K562 (cell line): ENCODE measurements around the gene PPP2R5A. TPM values are rescaled to one million over a fixed set of nuclear protein-coding genes. Genes with fewer than 3 reads are reported as not detected.

Source experiments
- ADNP ChIP-seq: fragments of 200-800 bp; sonication (Bioruptor generic); IDR thresholded peaks from 2 replicates; pipeline ENCODE4 v1.6.1; 2016; ENCODE audit warnings: missing genetic modification characterization, missing compliant biosample characterization
- CBFA2T2 ChIP-seq: fragments of 450-650 bp; conservative IDR thresholded peaks from 2 replicates; pipeline ENCODE4 v1.6.1; 2017; ENCODE audit warnings: mild to moderate bottlenecking
- CLOCK ChIP-seq: fragments of 250-450 bp; sonication (Bioruptor Pico); IDR thresholded peaks from 2 replicates; pipeline ENCODE4 v1.4.0; 2020; ENCODE audit warnings: mild to moderate bottlenecking, moderate library complexity, borderline replicate concordance
- CSDE1 ChIP-seq, 2 experiments: fragments of 450-650 bp; IDR thresholded peaks; 2 replicates each; pipeline ENCODE4 v1.6.1; 2016; ENCODE audit warnings: mild to moderate bottlenecking in 1 of 2
- FOXK2 ChIP-seq, 2 experiments: fragments of 450-650 bp; IDR thresholded peaks in 1 of 2; conservative IDR thresholded peaks in 1 of 2; 2 replicates each; pipeline ENCODE4 v1.6.1; 2016; ENCODE audit warnings: low read depth in 2 of 2, mild to moderate bottlenecking in 1 of 2
- GATAD2A ChIP-seq: fragments of 450-650 bp; IDR thresholded peaks from 2 replicates; pipeline ENCODE4 v1.6.1; 2017
- HMBOX1 ChIP-seq: sonication (generic); IDR thresholded peaks from 2 replicates; pipeline ENCODE4 v1.6.1; 2016
- HNRNPLL ChIP-seq: fragments of 200-400 bp; formaldehyde crosslinking; IDR thresholded peaks from 2 replicates; pipeline ENCODE4 v1.6.1; 2017; ENCODE audit warnings: low read length, low read depth, mild to moderate bottlenecking; ENCODE audit not compliant: poor library complexity, severe bottlenecking
- HOMEZ ChIP-seq: fragments of 250-450 bp; sonication (Bioruptor Pico); IDR thresholded peaks from 2 replicates; pipeline ENCODE4 v1.4.0; 2020; ENCODE audit warnings: mild to moderate bottlenecking, moderate library complexity
- IFI16 ChIP-seq: fragments of 250-450 bp; sonication (Bioruptor Pico); IDR thresholded peaks from 2 replicates; pipeline ENCODE4 v2.1.2; 2022; ENCODE audit warnings: mild to moderate bottlenecking, inconsistent platforms
- PHF20 ChIP-seq: fragments of 450-650 bp; IDR thresholded peaks from 2 replicates; pipeline ENCODE4 v1.6.1; 2018; ENCODE audit not compliant: partially characterized antibody
- RHOXF2B ChIP-seq: fragments of 250-450 bp; sonication (Bioruptor Pico); conservative IDR thresholded peaks from 2 replicates; pipeline ENCODE4 v1.5.1; 2021
- TFAP4 ChIP-seq: sonication (generic); formaldehyde crosslinking; IDR thresholded peaks from 2 replicates; pipeline ENCODE4 v1.8.0; 2022; ENCODE audit warnings: missing genetic modification reagents, mild to moderate bottlenecking, moderate library complexity, borderline replicate concordance
- ZEB2 ChIP-seq: fragments of 450-650 bp; IDR thresholded peaks from 2 replicates; pipeline ENCODE4 v1.6.1; 2016
- ZFX ChIP-seq: sonication (generic); formaldehyde crosslinking; IDR thresholded peaks from 2 replicates; pipeline ENCODE4 v1.8.0; 2022; ENCODE audit warnings: mild to moderate bottlenecking, missing genetic modification reagents, moderate library complexity
- ZNF280B ChIP-seq: fragments of 250-450 bp; sonication (Bioruptor Pico); IDR thresholded peaks from 2 replicates; pipeline ENCODE4 v1.5.1; 2021; ENCODE audit warnings: mild to moderate bottlenecking
- ZNF316 ChIP-seq: fragments of 450-650 bp; IDR thresholded peaks from 2 replicates; pipeline ENCODE4 v1.6.1; 2016
- ZNF395 ChIP-seq: fragments of 200-800 bp; sonication (Bioruptor generic); IDR thresholded peaks from 2 replicates; pipeline ENCODE4 v1.6.1; 2017; ENCODE audit warnings: missing genetic modification characterization, missing compliant biosample characterization
- polyA plus RNA-seq, 8 experiments: library from polyadenylated mRNA; depleted of rRNA in 4 of 8; stranded (reverse) in 5 of 8; unstranded in 3 of 8; fragments of >200 nt; fragmentation: Nextera tagmentation in 2 of 8; fragmentation: Illumina TruSeq in 1 of 8; extraction: Ambion mirVana in 2 of 8; extraction: Trizol in 1 of 8; gene quantifications; 2 replicates each; pipeline versions ENCODE4 v1.2.1 to v1.2.3, GENCODE V29; 2011 to 2014; ENCODE audit warnings: inconsistent platforms in 1 of 8, missing spikeins in 1 of 8
- total RNA-seq, 7 experiments: library from RNA; depleted of rRNA in 6 of 7; stranded (reverse); fragments of >200 nt in 6 of 7; fragmentation: Illumina TruSeq in 2 of 7; extraction: Trizol in 2 of 7; gene quantifications; 2 replicates each; pipeline versions ENCODE4 v1.2.1 to v1.2.3, GENCODE V29; 2011 to 2021; ENCODE audit warnings: low replicate concordance in 1 of 7

The PPP2R5A gene
- total and polyA plus RNA-seq, 9 of the 15 experiments (the other 6 are each of a cell fraction or from before 2014, with no cell fraction given), result 26.9 to 106 (median 64.3) TPM

GRCh38 chr1:212261361-212261929 lies 23.8 kb upstream of the PPP2R5A start (continued):
- TF ChIP-seq HMBOX1 (0 out of 2 replicates have a peak, but pooled peaks have one; percentile 5), CSDE1 (IDR thresholded peaks at IDR 0.05) (no peak), ZNF395 (0 out of 2 replicates have a peak, but pooled peaks have one; percentile 19), ADNP (tag) (0 out of 2 replicates have a peak, but pooled peaks have one; percentile 10), GATAD2A (no peak; the same call in 1 of the 2 replicates), TFAP4 (CRISPR knock-in tag) (peak; percentile 62; the same call in 1 of the 2 replicates), ZFX (CRISPR knock-in tag) (no peak), HNRNPLL (no peak), ZNF316 (no peak), ZNF280B (no peak), RHOXF2B (CRISPR knock-in tag) (0 out of 2 replicates have a peak, but pooled peaks have one; percentile 33), CBFA2T2 (peak; percentile 81), HOMEZ (CRISPR knock-in tag) (no peak), ZEB2 (peak; percentile 89), PHF20 (no peak), CLOCK (CRISPR knock-in tag) (no peak), FOXK2 (conservative IDR thresholded peaks at IDR 0.05 in 1 of 2, IDR thresholded peaks at IDR 0.05 in 1 of 2; ENCODE audit: low read depth in 2 of 2) (peak in 1 of 2 experiments; percentile 11; a peak in 2 of 4 replicates), IFI16 (CRISPR knock-in tag) (no peak)
- TF ChIP-seq, all 486 proteins: peak for 70
